ENCODE data around the gene PBX1. TPM values are rescaled to one million over a fixed set of nuclear protein-coding genes. Genes with fewer than 3 reads are reported as not detected.

Gene PBX1
- total and polyA plus RNA-seq, 2 of the 4 experiments (the other 2 are of a cell fraction), result 13.9 to 17.9 TPM

DNA sequence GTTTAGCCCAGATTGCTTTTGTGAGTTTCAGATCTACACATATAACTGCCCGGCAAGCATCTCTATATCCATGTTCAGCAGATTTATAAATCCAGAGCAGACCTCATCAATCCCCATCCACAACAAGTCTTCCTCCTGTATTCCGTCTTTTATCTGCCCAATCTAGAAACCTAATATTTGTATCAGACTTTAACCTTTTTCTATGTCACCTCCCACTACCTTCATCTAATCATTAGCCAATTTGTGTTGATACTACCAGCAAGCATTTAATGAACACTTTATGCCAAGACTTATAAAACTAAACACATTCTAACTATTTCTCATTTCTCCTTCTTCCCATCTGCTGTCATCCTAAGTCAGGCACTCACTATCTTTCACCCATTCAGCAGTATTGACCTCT is 135.5 kb downstream of the PBX1 start:
- CTCF ChIA-PET, result interaction anchor here (0.6 to 0.8 kb wide), 2 partner anchors 10 to 291 kb away, joined by 3 read pairs; no protein-coding TSS in a partner anchor

More for the DNA sequence above, 135.5 kb downstream of the PBX1 start:
- H3K27me3 ChIP-seq (ENCODE audit: control insufficient read depth, insufficient read depth, low read length), result no peaks in the 10 kb centered on the region
- TF ChIP-seq NFE2L2 (IDR thresholded peaks at IDR 0.05; ENCODE audit: low read depth, low read length), result no peak
- TF ChIP-seq MAFK (IDR thresholded peaks at IDR 0.05; ENCODE audit: low read depth, low read length), result no peak
- TF ChIP-seq RCOR1 (IDR thresholded peaks at IDR 0.05; ENCODE audit: insufficient replicate concordance, low read length), result no peak
- no peak for TF ChIP-seq MAZ (IDR thresholded peaks at IDR 0.05; ENCODE audit: borderline replicate concordance, low read depth, low read length)
- TF ChIP-seq RAD21 (IDR thresholded peaks at IDR 0.05; ENCODE audit: low read length), result no peak
- TF ChIP-seq MXI1 (IDR thresholded peaks at IDR 0.05; ENCODE audit: borderline replicate concordance, low read depth, low read length), result no peak
- no peak for TF ChIP-seq POLR2A (IDR thresholded peaks at IDR 0.05; ENCODE audit: low read depth, low read length)
- TF ChIP-seq, protein P1, sequence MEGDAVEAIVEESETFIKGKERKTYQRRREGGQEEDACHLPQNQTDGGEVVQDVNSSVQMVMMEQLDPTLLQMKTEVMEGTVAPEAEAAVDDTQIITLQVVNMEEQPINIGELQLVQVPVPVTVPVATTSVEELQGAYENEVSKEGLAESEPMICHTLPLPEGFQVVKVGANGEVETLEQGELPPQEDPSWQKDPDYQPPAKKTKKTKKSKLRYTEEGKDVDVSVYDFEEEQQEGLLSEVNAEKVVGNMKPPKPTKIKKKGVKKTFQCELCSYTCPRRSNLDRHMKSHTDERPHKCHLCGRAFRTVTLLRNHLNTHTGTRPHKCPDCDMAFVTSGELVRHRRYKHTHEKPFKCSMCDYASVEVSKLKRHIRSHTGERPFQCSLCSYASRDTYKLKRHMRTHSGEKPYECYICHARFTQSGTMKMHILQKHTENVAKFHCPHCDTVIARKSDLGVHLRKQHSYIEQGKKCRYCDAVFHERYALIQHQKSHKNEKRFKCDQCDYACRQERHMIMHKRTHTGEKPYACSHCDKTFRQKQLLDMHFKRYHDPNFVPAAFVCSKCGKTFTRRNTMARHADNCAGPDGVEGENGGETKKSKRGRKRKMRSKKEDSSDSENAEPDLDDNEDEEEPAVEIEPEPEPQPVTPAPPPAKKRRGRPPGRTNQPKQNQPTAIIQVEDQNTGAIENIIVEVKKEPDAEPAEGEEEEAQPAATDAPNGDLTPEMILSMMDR (conservative IDR thresholded peaks at IDR 0.05; ENCODE audit: low read depth, low read length), result no peak
- TF ChIP-seq CEBPB (IDR thresholded peaks at IDR 0.05; ENCODE audit: low read depth, low read length), result no peak
- no peak for TF ChIP-seq CHD1 (IDR thresholded peaks at IDR 0.05; ENCODE audit: low read depth, low read length)
- TF ChIP-seq, protein P2, sequence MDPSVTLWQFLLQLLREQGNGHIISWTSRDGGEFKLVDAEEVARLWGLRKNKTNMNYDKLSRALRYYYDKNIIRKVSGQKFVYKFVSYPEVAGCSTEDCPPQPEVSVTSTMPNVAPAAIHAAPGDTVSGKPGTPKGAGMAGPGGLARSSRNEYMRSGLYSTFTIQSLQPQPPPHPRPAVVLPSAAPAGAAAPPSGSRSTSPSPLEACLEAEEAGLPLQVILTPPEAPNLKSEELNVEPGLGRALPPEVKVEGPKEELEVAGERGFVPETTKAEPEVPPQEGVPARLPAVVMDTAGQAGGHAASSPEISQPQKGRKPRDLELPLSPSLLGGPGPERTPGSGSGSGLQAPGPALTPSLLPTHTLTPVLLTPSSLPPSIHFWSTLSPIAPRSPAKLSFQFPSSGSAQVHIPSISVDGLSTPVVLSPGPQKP (IDR thresholded peaks at IDR 0.05; ENCODE audit: borderline replicate concordance, low read depth, low read length), result no peak
- no peak for TF ChIP-seq SMC3 (IDR thresholded peaks at IDR 0.05; ENCODE audit: low read depth, low read length)
- no peak overlapping the region for H4K5ac ChIP-seq (ENCODE audit: low read depth, low read length)
- POLR2A ChIA-PET (ENCODE audit: unreplicated experiment), result no interaction called here
- no peak overlapping the region for H2BK5ac ChIP-seq (ENCODE audit: low read depth, low read length, poor library complexity, severe bottlenecking)
- no peak overlapping the region for H2AFZ ChIP-seq (replicated peaks; ENCODE audit: low read length, poor library complexity)
- H2BK20ac ChIP-seq (ENCODE audit: low read depth, low read length), result no peak overlapping the region
- 88% methylated on average over 2 of the region's 2 CpGs; no CpG with 5 or more reads in 1 of the 2 experiments for WGBS, 2 experiments (ENCODE audit: extremely low coverage in 2 of 2, insufficient read length in 1 of 2)
- no peaks in the 10 kb centered on the region for H3K9me1 ChIP-seq (ENCODE audit: insufficient read depth, low read length)
- no peak overlapping the region for H2AK5ac ChIP-seq (ENCODE audit: low read depth, low read length)
- in situ Hi-C loops (cut with MboI; ENCODE audit: low sequenced_read_pairs) (no loop called here), intact Hi-C loops (cut with micrococcal nuclease) (no loop called here), dilution Hi-C loops (cut with HindIII; ENCODE audit: low sequenced_read_pairs, unreplicated experiment) (no loop called here)
- no peak overlapping the region for H4K8ac ChIP-seq (ENCODE audit: low read depth in 2 of 2, low read length in 2 of 2)
- H3K4me3 ChIP-seq (ENCODE audit: insufficient read depth, low read depth, low read length), result no peak overlapping the region
- H2AK9ac ChIP-seq (replicated peaks; ENCODE audit: low read depth, low read length, poor library complexity), result no peak overlapping the region
- no peaks in the 10 kb centered on the region for H3K9me3 ChIP-seq (ENCODE audit: control insufficient read depth, insufficient read depth, low read length)
- H2BK120ac ChIP-seq (ENCODE audit: low read depth, low read length), result no peak overlapping the region
- peaks cover 1% of the 10 kb centered on the region; the same call in 1 of the 2 replicates for H3K36me3 ChIP-seq (ENCODE audit: control insufficient read depth, insufficient read depth, low read length)
- DNase-seq (no peak), ATAC-seq (ENCODE audit: low read depth) (no peak)
- H3K27ac ChIP-seq (ENCODE audit: insufficient read depth, low read length), result no peak overlapping the region
- H3K4ac ChIP-seq (ENCODE audit: low read depth, low read length), result no peak overlapping the region
- no peak overlapping the region for H4K91ac ChIP-seq (ENCODE audit: insufficient read depth, low read depth, low read length)
- H3K23ac ChIP-seq (ENCODE audit: low read depth, low read length), result no peak overlapping the region
- H4K20me1 ChIP-seq (ENCODE audit: insufficient read depth, low read length), result no peaks in the 10 kb centered on the region
- no TSS peak for BruUV-seq (replicated peaks)
- no peak overlapping the region for H3K14ac ChIP-seq (replicated peaks; ENCODE audit: low read depth, low read length)
- H2BK15ac ChIP-seq (ENCODE audit: low read depth, low read length), result no peak overlapping the region
- peaks cover 1 to 4% of the 10 kb centered on the region in 2 experiments; a peak in 2 of 4 replicates for H3K79me1 ChIP-seq (ENCODE audit: low read depth in 1 of 2, low read length in 2 of 2)
- no peaks in the 10 kb centered on the region for H3K4me1 ChIP-seq (ENCODE audit: control insufficient read depth, insufficient read depth, low read length)
- no peak overlapping the region for H3K18ac ChIP-seq (ENCODE audit: low read depth, low read length)
- no peak overlapping the region for H3K4me2 ChIP-seq (ENCODE audit: low read depth, low read length)
- H3K9ac ChIP-seq (ENCODE audit: low read depth, low read length), result no peak overlapping the region
- H3K56ac ChIP-seq (ENCODE audit: extremely low read depth, insufficient read depth, low read length), result no peak overlapping the region; the same call in 1 of the 2 replicates
